HG02938 (cell line): Measurements from ENCODE around the gene SCAI.
"Not testable (repeated sequence)": the region's sequence is repeated elsewhere in the genome, so short reads cannot be mapped to it uniquely, and the experiment has no call there.

Experiments
- ATAC-seq: cut with Tn5 transposase; IDR thresholded peaks from one replicate; pipeline ENCODE4 v1.9.1; 2021; ENCODE audit warnings: mild to moderate bottlenecking, moderate library complexity; ENCODE audit not compliant: unreplicated experiment

The SCAI gene

DNA sequence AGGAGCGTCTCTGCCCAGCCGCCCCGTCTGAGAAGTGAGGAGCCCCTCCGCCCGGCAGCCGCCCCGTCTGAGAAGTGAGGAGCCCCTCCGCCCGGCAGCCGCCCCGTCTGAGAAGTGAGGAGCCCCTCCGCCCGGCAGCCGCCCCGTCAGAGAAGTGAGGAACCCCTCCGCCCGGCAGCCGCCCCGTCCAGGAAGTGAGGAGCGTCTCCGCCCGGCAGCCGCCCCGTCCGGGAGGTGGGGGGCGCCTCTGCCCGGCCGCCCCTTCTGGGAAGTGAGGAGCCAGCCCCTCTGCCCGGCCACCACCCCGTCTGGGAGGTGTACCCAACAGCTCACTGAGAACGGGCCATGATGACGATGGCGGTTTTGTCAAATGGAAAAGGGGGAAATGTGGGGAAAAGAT, 34.8 kb downstream of the SCAI start:
- ATAC-seq: not testable (repeated sequence)

GRCh38 chr9:125106285-125106893, 36.9 kb downstream of the SCAI start:
- no peak for ATAC-seq

GRCh38 chr9:125103770-125104460, 39.4 kb downstream of the SCAI start:
- ATAC-seq: no peak

DNA sequence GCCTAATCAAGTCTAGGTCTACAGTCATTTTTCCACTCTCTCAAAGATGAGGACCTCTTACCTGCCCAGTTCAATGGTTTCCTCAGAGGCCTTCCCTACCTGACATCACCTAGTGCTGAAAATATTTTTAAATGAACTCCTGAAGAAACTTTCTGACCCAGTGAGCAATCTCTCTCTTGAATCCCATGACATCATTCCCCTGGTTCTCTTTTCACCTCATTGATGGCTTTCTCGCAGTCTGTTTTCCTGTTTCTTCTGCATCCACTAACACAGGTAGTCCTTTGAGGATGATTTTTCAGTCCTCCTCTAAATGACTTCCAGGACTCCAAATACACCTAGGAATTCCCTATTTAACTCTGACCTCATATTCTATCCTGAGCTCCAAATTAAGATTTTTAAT, 40.3 kb downstream of the SCAI start:
- no peak for ATAC-seq

GRCh38 chr9:125100822-125101221, 42.5 kb downstream of the SCAI start:
- ATAC-seq: no peak

DNA sequence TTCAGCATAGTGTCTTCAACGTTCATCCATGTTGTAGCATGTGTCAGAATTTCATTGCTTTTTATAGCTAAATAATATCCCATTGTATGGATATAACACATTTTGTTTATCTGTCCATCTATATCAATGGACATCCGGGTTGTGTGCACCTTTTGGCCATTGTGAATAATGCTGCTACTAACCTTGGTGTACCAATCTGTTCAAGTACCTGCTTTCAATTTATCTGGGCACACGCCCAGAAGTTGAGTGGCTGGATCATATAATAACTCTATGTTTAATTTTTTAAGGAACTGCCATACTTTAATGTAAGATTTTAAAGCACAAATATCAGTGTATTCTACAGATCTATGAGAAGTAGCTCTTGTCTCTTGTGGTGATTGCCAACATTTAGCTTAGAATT, 43.5 kb downstream of the SCAI start:
- no peak for ATAC-seq

GRCh38 chr9:125095821-125096443, 47.4 kb downstream of the SCAI start:
- no peak for ATAC-seq

GRCh38 chr9:125091121-125091520, 52.2 kb downstream of the SCAI start:
- no peak for ATAC-seq

DNA sequence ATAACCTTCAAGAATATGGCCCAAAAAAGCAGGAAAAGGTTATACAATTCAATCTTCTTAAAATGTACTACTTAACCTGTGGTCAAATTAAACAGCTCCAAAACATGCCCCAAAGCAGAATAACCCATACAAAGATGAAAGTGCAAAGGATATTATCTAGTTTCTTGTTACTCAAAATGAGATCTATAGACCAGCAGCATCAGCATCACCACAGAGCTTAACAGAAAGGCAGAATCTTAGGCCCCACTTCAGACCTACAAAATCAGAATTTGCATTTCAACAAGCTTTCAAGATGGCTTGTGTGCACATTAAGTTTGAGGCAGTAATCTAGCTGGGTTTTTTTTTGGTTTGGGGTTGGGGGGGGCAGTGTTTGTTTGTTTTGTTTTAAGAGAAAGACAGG, 54.0 kb downstream of the SCAI start:
- ATAC-seq: no peak

- no peak for ATAC-seq
These were observed 54.6 kb downstream of the SCAI start for GRCh38 chr9:125088752-125089151.

- ATAC-seq: no peak
These were observed 57.4 kb downstream of the SCAI start for GRCh38 chr9:125085703-125086477.

GRCh38 chr9:125082197-125082596, 61.1 kb downstream of the SCAI start:
- ATAC-seq: not testable (repeated sequence)

DNA sequence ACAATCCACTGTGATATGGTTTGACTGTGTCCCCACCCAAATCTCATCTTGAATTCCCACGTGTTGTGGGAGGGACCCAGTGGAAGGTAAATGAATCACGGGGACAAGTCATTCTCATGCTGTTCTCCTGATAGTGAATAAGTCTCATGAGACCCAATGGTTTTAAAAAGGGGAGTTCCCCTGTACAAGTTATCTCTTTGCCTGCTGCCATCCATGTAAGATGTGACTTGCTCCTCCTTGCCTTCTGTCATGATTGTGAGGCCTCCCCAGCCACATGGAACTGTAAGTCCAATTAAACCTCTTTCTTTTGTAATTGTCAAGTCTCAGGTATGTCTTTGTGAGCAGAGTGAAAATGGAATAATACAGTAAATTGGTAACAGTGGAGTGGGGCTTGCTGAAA, 62.5 kb downstream of the SCAI start:
- ATAC-seq: not testable (repeated sequence)

GRCh38 chr9:125079931-125080330, 63.4 kb downstream of the SCAI start:
- no peak for ATAC-seq

DNA sequence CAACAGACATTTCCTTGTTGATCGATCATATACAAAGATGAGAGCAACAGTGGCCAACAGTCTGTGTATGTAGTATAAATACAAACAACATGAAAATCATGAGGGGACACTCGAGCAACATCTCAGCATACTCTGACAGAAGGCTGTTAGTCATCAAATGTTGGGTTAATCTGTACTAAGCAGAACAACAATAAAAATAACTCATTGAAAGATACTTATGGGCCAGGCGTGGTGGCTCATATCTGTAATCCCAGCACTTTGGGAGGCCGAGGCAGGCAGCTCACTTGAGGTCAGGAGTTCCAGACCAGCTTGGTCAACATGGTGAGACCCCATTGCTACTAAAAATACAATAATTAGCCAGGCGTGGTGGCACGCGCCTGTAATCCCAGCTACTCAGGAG, 67.3 kb downstream of the SCAI start:
- no peak for ATAC-seq

DNA sequence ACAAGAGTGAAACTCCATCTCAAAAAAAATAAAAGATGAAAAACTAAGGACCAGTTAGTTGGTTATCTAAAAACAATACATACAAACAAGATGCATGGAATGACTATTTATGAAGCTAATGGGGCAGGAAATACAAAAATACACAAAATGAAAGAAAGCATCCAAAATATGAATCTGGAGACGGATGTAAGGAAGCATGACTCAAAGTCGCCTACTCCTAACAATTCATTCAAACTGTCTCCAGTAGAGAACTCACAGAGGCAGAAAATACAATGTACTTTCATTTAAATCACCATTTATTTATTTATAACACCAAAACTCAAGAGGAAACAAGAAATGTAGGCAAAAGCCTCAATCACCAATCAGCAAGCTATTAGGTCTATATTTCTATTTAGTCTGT, 68.4 kb downstream of the SCAI start:
- no peak for ATAC-seq

- no peak for ATAC-seq
These were observed 76.3 kb downstream of the SCAI start for GRCh38 chr9:125066839-125067619.

DNA sequence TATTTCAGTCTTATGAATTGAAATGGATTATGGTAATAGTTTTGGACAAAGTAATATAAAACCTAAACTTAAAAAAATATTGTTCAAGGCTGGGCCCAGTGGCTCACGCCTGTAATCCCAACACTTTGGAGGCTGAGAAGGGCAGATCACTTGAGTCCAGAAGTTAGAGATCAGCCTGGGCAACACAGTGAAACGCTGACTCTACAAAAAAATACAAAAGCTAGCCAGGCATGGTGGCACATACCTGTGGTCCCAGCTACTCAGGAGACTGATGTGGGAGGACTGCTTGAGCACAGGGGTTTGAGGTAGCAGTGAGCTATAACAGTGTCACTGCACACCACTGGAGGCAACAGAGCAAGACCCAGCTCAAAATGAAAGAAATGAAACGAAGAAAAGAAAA, 81.9 kb downstream of the SCAI start:
- ATAC-seq: no peak

GRCh38 chr9:125049212-125050049, 93.9 kb downstream of the SCAI start:
- no peak for ATAC-seq

- no peak for ATAC-seq
These were observed 99.7 kb downstream of the SCAI start for GRCh38 chr9:125043631-125044030.
